Right renal pelvis (tissue), 4 donors: ENCODE measurements around the gene SLC12A8. TPM values are rescaled to one million over a fixed set of nuclear protein-coding genes. Genes with fewer than 3 reads are reported as not detected.

Experiments used
- DNase-seq, 4 donors: peaks; one replicate each; pipeline ENCODE4 v3.0.0-alpha.2; 2013; ENCODE audit warnings: low read depth in 4 of 4, low spot score in 3 of 4, missing footprints in 1 of 4
- polyA plus RNA-seq, 4 donors: library from polyadenylated mRNA; unstranded; fragments of 120-200 nt; gene quantifications; one replicate each; pipeline ENCODE4 v1.2.1, GENCODE V29; 2013; ENCODE audit not compliant: insufficient read length in 4 of 4

SLC12A8 gene
- polyA plus RNA-seq, 4 donors: 5.6 to 6.9 (median 6.1) TPM

DNA sequence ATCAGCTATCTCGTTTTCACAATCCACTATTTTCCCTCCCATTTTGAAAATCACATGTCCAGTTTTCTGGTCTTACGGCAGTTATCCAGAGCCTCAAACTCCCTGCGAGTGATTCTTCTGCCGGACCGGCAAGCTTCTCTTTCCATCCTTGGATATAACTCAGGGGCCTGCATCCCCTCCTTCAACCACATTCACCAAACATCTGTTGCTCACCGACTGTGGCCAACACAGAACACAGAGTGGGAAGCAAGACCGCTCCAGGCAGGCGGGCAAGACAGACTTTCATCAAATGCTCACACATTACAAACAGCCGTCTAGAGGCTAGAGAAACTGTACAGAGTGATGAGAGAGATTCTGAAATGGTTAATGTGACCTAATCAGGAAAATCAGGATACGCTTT is 7.6 kb upstream of the SLC12A8 start:
- DNase-seq: no peak

DNA sequence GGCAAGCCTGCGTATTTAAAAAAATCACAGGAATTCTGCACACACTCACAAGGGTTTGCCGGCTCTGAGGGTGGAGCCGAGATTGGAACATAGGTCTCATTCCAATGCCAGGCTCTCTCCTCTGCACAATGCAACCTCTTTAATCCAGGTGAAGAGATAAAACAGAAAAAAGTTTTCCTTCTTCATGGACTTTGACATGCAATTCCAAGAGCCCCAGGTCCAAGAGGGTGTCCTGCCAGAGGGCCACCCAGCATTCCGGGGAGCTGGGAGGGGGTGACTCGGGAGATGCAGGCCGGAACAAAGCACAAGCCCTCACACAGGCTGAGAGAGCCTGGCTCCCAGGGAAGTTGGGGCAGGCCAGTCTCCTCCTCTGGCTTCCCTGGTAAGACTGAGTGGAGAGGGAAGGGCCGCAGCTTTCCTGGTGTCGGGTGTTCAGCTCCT is 6.7 kb upstream of the SLC12A8 start:
- no peak for DNase-seq

DNA sequence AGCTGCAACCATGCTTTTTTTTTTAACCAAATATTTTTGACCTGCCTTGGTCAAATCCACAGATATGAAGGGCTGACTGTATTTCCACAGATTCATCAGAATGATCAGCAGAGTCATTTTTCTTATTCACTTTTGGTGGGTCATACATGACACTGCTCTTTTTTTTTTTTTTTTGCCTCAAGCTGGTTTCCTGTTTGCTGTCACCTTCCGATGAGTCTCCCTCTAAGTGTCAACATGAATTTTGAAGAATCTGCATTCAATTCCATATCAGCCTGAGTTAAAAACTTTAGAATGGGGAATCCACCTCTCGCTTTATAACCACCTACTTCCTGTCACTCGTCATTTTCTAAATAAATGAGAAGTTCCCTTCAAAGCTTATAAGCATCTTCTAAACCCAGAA is 2.2 kb upstream of the SLC12A8 start:
- DNase-seq: no peak

DNA sequence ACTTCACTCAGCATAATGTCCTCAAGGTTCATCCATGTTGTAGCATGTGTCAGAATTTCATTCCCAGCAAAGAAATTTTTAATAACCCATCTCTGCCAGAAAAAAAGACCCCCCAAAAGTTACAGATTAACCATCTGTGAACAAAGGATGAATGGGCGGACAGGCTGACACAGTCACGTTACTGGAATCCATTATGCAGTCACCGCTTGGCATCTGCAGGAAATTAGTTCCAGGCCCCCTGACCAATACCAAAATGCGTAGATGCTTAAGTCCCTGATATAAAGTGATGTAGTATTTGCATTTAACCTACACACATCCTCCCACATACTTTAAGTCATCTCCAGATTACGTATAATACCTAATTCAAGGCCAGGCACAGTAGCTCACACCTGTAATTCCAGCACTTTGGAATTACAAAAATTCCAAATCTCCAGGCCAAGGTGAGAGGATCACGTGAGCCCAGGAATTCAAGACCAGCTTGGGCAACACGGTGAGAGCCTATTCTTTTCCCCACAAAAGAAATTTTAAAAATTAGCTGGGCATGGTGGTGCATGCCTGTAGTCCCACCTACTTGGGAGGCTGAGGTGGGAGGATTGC is 1.5 kb upstream of the SLC12A8 start:
- no peak for DNase-seq

DNA sequence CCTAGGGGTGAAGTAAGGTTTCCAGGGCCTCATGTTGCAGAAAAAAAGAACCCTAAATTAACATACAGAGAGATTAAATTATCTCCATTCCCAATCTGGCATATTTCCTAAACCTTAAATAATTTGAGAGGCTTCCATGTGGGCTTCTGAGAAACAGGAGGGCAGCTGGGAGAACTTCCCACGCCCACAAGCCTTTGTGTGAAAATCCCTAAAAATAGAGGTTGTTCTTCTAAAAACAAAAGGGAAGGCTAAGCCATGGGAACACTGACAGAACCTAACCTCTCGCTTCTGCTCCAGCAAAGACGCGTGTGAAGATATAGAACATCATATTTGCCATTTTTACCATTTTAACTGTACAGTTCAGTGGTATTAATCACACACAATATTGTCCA is 812 bp upstream of the SLC12A8 start:
- no peak for DNase-seq

DNA sequence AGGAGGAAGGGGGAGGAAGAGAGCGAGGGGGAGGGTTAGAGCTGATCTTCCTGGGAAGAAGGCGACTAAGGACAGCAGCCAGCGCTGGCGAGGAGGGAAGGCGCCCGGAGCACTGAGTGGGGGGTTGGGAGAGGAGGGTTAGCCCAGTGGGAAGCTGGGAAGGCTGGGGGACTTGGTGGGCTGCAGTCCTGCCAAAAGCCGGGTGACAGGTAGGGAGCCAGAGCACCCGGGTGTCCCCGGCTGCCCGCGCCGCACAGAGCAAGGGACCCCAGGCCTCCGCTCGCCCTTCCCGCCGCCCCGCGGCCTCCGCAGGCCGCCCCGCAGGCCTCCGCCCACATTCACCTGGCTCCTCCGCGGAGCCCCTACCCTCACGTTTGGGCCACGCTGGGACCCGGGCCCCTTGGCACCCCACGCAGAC is 448 bp downstream of the SLC12A8 start:
- DNase-seq: no peak

DNA sequence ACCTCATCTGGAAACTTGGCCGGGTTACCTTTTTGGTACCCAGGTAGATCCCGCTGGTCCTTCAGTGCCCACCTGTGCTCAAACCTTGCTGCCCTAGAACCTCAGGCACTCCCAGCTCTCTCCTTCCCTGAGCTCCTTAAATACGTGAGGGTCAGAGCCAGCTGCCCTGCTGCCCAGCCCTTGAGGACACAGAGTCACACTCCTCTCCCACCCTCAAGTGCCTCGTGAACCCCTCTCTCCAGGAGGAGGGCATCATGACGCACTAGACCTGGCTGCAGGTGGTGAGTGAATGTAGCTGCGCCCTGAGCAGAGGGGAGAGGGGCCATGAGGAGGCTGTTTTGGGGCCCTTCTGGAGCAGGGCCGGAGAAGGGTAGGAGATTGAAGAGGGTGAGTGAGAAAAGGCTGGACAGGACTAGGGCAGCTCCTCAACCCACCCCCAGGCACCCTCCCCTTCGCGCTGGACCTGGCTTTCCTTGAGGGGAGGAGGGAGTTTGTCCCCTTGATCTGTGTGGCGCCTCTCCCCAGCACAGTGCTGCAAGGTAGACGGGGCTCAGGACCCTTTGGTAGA is 941 bp downstream of the SLC12A8 start:
- DNase-seq: no peak

DNA sequence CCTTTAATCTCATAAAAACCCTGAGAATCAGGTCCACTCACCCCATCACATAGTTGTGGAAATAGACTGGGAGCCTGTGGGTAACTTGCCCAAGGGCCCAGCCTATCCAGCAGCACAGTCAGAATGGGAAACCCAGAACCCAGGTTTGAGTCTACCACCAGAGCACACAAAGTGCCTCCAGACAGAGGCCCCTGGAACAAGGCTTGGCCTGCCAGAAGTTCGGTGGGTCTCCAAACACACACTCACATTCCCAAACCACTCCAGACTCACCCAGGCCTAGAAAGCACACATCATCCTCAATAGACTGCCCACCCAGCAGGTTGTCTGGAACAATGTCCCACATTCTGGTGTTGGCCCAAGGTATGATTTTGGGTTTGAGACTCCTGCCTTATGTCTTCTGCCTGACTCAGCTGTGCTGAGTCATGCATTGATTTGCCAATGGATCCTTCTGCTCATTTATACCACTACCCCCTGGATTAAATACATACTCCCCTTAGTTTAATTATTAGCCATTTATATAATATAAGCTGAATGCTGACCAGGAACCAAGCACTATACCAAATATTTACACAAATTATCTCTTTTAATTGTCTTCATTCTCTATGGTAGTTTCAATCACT is 4.5 kb downstream of the SLC12A8 start:
- no peak for DNase-seq

DNA sequence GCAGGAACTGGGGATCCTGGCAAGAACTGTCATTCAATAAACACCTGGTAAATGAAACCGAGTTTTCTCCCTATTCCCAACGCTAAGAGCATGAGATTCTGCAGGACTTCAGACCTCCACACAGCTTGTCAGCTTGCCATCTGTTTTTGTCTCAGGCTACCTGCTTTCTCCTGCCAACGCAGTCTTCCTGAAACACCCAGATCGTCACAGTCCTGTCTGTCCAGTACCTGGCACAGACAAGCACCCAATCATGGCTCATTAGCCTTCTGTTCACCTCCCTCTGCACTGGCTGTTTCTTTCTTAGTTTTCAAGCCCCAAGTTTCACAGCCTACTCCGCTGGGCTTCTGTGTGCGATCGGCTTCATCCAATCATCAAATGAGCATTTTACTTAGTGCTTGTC is 5.0 kb downstream of the SLC12A8 start:
- no peak for DNase-seq

DNA sequence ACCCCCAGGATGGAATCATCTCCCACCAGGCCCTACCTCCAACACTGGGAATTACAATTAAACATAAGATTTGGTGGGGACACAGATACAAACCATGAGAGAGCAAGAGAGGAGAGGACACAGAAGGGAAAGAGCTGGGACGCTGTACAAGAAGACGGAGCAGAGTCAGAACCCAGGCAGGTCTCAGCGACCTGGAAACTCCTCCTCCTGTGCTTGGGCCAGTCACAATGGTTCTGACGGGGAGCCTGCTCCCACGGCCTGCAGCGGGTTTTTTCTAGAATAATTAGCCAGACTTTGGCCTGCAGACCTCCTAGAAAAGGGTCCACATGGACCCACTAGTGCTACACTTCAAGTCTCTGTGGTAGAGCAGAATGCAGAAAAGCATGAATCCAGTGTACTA is 5.6 kb downstream of the SLC12A8 start:
- DNase-seq: no peak

DNA sequence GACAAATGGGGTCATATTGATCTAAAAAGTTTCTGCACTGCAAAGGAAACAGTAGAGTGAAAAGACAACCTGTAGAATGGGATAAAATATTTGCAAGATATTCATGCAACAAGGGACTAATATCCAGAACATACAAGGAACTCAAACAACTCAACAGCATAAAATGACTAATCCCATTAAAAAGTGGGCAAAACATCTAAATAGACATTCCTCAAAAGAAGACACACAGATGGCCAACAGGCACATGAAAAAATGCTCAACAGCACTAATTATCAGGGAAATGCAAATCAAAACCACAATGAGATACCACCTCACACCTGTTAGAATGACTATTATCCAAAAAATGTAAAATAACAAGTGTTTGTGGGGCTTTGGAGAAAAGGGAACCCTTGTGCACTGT is 8.8 kb downstream of the SLC12A8 start:
- DNase-seq: no peak

DNA sequence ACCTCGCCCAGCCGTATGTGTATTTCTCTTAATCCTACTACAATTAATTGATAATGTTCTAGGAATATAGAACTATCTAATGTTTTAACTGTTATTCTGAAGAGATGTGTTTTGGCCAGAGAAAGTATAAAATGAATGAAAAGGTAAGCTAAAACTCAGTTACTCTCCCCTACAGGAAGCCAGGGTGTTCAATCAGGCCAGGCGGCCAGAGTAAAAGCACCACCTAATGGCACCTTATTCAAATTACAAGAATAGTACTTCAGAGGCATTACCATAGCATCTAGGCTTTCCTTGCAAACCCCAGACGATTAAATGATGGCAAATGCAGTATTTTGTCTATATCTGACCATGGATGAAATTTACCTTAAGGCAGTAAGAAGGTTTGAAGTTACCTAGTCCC is 10.4 kb downstream of the SLC12A8 start:
- no peak for DNase-seq

DNA sequence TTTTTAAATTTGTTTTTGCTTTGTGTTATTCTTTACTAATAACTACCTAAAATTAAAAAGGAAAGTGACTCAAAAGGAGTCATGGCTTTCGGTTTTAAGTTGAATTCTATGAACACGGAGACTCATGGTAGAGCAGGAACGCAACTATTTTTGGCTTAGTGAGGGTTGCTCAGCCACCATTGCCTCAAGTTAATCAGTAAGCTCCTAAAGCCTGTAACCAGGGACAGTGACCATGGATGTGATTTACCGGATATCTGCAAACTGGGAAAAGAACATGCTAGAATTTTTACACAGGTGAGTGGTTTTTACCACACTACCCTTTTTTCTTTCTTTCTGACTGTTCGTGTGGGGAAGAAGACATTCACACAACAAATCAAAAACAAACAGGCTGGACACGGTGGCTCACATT is 11.8 kb downstream of the SLC12A8 start:
- no peak for DNase-seq

DNA sequence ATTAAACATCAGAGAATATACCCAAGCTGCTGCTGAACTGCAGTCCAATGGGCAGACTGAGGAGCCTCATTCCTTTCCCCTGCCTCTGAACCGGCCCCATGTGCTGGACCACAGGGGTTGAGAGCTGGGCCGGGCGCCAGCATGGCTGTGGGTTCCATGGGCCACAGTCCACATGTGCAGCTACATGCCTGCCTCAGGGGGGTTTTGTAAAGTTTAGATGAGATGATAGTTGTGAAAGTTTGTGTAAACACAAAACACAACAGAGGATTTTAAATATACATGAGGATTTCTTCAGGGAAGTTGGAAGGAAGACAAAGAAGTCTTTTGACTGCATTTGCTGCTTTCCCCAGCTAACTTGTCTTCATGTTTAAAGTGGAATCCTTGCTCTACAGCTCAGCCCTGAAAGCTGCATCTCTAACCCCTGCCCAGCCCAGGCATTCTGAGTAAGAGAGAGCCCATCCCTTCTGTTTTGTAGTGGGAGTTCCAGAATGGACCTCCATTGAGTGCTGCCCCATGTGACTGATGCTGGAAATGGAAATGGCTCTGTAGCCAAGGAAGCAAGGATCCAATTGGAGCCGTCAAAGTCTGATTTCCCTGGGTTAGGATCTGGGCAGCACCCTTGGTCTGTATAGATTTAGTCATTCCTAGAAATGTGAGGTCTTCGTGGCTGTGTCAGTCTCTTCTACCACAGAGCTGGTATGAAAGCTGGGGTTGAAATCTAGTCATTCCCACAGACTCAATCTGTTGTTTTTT is 17.5 kb downstream of the SLC12A8 start:
- DNase-seq: no peak

DNA sequence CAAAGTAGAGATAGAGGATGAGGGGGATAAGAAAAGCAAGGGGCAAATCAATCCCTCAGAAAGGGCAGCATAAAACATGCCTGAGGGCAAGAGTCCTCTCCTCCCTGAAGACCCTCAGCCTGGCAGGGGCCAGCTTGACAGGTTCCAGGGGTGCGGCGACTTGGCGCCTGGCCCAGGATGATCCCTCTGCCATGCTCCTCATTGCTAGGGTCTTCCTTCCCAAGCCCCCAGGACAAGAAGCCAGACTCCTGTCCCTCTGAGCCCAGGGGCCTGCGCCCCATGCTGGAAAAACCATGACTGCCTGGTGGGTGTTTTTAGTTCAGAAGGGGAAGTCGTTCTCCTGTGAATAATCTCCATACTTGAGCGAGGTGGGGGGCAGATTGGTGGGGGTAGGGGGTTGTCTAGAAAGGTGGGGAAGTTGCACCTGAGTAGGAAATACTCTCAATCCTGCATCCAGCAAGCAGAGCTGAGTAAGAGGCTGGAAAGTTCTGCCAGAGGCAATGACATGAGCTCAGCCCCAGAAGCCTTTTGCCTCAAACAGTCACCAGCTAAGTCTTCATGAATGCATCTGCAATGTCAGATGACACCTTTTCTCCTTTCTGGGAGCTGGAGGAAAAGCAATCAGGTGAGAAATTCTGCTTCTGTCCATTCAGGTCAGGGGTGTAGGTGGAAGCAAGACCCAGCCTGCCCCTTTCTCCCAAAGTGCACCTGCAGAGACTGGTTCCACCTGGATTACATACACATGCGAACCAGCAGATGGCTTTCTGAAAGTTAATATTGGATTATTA is 18.3 kb downstream of the SLC12A8 start:
- DNase-seq: no peak

DNA sequence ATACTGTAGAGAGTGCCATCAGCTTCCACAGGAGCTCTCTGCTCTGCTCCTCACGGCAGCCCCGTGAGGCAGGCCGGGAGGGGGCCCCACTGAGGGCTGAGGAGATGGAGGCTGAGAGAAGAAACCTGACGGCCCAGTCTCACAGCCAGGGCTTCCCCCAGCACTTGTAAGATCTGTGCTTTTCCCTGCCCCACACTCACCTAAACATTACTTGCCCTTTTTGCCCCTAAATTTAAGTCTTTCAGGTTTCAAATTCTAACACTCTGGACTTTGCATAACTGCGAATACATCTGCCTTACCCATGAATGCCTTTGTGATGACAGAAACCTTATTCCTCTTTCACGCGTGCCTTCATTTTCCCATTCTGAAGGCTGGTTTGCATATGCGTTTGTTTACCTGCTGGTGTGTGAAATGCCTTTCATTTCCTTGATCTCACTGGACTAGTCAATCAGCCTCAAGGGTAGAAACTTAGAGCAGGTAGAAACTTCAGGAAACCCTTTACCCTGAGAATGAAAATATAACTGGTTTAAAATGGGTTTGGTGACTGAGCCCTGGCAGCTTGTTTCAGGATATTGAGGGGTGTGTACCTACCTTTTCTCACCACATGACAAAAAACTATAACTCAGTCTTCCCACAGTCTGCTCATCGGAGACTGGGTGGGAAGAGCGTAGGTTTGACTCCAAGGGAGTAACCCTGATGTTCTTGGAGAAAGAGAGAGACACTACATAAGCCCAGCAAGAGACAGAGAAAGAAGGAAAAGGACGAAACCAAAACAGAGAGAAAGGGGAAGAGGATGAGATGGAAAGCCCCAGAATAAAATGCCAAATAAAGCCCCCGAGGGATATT is 20.1 kb downstream of the SLC12A8 start:
- DNase-seq: no peak

DNA sequence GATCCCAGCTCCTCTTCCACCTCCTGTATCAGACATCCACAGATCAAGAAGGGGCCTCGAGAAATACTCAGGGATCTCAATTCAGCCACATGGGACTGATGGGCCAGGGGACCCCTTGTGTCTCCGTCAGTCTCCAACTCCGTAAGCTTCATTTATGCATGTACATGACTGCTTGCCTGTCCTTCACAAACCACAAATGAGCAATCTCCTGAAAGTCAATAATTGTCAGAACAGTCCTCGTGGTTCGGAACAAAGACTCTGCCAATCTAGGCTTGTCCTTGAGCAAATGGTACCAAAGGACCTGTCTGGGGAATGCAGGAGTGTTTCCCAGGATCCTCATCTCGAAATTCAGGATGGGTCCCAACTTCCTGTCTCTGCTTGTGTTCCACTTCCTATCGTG is 20.8 kb downstream of the SLC12A8 start:
- no peak for DNase-seq

DNA sequence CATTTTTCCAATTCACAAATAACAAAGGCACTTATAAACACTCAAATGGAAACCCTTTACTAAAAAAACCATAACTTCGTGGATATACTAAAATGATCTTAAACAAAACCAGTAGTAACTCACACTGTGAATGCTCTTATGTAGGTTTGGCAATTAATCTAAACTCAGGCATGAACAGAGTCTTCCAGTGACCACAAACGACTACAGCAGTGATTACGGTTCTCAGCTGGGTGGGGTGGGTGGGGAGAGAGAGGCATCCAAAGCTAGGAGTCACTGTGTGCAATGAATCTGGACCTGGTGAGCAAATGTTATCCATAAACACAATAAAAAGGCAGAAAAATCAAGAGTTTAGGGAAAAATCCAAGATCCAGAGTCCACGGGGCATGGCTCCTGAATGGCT is 21.3 kb downstream of the SLC12A8 start:
- DNase-seq: no peak

DNA sequence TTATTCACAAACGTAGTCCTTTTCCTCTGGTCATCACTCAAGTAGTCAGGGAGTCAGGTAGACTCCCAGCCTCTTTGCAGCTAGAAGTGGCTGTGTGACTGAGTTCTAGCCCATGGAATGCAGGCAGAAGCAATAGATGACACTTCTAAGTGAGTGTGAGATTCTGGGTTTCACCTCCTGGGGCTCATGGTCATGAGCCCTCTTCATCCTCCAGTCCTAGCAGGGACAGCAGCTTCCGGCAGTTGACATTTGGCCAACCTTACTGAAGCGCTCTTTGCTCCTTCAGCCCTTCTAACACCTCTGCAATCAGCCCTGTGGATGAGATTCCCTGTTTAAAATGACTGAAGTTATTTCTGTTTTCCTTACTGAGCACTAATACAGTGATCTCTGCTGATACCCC is 21.8 kb downstream of the SLC12A8 start:
- DNase-seq: no peak
